Astrocyte (in vitro differentiated cells and primary cell): ENCODE data around the gene NFE2. TPM values are rescaled to one million over a fixed set of nuclear protein-coding genes. Genes with fewer than 3 reads are reported as not detected.

Experiments
- DNase-seq: peaks from one replicate; pipeline ENCODE4 v3.0.0-alpha.2; 2010; ENCODE audit warnings: low read depth
- FAIRE-seq: peaks from 2 replicates; lab custom pipeline; 2011; peaks lifted over from hg19 to GRCh38; lab: Jason Lieb, UNC
- H2AFZ ChIP-seq: 2 replicates; pipeline ENCODE4 v1.6.0; 2012; ENCODE audit warnings: low read depth, low read length, inconsistent platforms
- H3K27ac ChIP-seq: 2 replicates; pipeline ENCODE4 v1.5.1; 2011; ENCODE audit warnings: low read depth, low read length, inconsistent platforms
- H3K27me3 ChIP-seq: 2 replicates; pipeline ENCODE4 v1.6.0; 2011; ENCODE audit warnings: low read length, inconsistent platforms; ENCODE audit not compliant: insufficient read depth
- H3K36me3 ChIP-seq: 2 replicates; pipeline ENCODE4 v1.5.1; 2011; ENCODE audit warnings: low read length, inconsistent platforms; ENCODE audit not compliant: insufficient read depth
- H3K4me1 ChIP-seq: 2 replicates; pipeline ENCODE4 v1.5.1; 2011; ENCODE audit warnings: low read length, inconsistent platforms; ENCODE audit not compliant: insufficient read depth
- H3K4me2 ChIP-seq: 2 replicates; pipeline ENCODE4 v1.6.0; 2012; ENCODE audit warnings: low read length, inconsistent platforms
- H3K4me3 ChIP-seq: 2 replicates; pipeline ENCODE4 v1.5.1; 2011; ENCODE audit warnings: low read depth, mild to moderate bottlenecking, low read length, inconsistent platforms; ENCODE audit not compliant: insufficient read depth
- H3K79me2 ChIP-seq: 2 replicates; pipeline ENCODE4 v1.6.0; 2012; ENCODE audit warnings: mild to moderate bottlenecking, low read length, inconsistent platforms; ENCODE audit not compliant: insufficient read depth
- H3K9ac ChIP-seq: 2 replicates; pipeline ENCODE4 v1.6.0; 2012; ENCODE audit warnings: mild to moderate bottlenecking, low read length, inconsistent platforms
- H3K9me3 ChIP-seq: 2 replicates; pipeline ENCODE4 v1.5.1; 2012; ENCODE audit warnings: low read depth, mild to moderate bottlenecking, low read length, inconsistent platforms; ENCODE audit not compliant: insufficient read depth
- H4K20me1 ChIP-seq: 2 replicates; pipeline ENCODE4 v1.6.0; 2012; ENCODE audit warnings: low read length, inconsistent platforms; ENCODE audit not compliant: insufficient read depth
- H3K27ac Mint-ChIP-seq: one replicate; pipeline ENCODE4 v1.8.0; 2021; ENCODE audit warnings: mild to moderate bottlenecking, mixed read lengths; ENCODE audit not compliant: unreplicated experiment
- H3K27me3 Mint-ChIP-seq: one replicate; pipeline ENCODE4 v1.8.0; 2021; ENCODE audit warnings: low read depth, mixed read lengths; ENCODE audit not compliant: unreplicated experiment
- H3K36me3 Mint-ChIP-seq: one replicate; pipeline ENCODE4 v1.8.0; 2021; ENCODE audit warnings: low read depth, mixed read lengths; ENCODE audit not compliant: unreplicated experiment
- H3K4me1 Mint-ChIP-seq: one replicate; pipeline ENCODE4 v1.8.0; 2021; ENCODE audit warnings: low read depth, mixed read lengths; ENCODE audit not compliant: unreplicated experiment
- H3K4me3 Mint-ChIP-seq: one replicate; pipeline ENCODE4 v1.8.0; 2021; ENCODE audit warnings: mild to moderate bottlenecking, moderate library complexity, mixed read lengths; ENCODE audit not compliant: unreplicated experiment
- H3K9me3 Mint-ChIP-seq: one replicate; pipeline ENCODE4 v1.8.0; 2021; ENCODE audit warnings: mild to moderate bottlenecking, mixed read lengths; ENCODE audit not compliant: unreplicated experiment
- EZH2 ChIP-seq: IDR thresholded peaks from 2 replicates; pipeline ENCODE4 v1.6.1; 2012; ENCODE audit warnings: mild to moderate bottlenecking, low read length, inconsistent platforms; ENCODE audit not compliant: insufficient read depth
- total RNA-seq: library from RNA; stranded (reverse); gene quantifications from 2 replicates; pipeline ENCODE4 v1.2.1, GENCODE V29; 2021
- TF ChIP-seq, protein P1 (sequence below): IDR thresholded peaks from 2 replicates; pipeline ENCODE4 v1.5.1; 2011; ENCODE audit warnings: low read depth, mild to moderate bottlenecking, inconsistent platforms, low read length, moderate library complexity; ENCODE audit not compliant: insufficient read depth

Gene NFE2
- total RNA-seq, 1 donor from 2014 or later = 0.41 TPM

DNA sequence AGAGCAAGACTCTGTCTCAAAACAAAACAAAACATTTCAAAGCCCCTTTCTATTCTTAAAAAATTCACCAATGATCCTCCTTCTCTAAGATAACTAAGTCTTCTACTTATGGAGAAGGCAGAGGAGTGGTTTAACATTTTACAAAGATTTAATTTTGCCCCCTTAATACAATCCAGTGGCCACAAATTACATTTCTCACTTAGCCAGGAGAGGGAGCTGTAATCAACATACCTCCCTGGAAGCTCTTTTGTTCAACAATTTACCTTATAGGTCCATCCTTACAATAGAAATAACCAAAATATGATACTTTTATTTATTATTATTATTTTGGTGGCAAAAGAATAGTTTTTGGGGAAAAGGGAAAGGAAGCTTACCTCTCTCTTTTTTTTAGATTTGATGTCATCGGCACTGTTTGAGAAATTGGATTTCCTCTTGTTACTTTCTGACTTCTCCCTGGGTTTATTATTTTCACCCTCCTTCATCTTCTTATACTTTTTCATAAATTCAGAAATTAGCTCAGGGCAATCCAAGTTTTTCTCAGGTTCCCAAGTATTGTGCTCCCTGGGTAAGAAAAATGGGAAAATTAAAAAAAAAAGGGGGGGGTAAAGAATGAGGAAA is 49.0 kb downstream of the NFE2 start:
- Mint-ChIP-seq H3K4me1 (peaks cover 7% of the 10 kb centered on the region), H3K27me3 (no peaks in the 10 kb centered on the region), H3K4me3 (no peak overlapping the region), H3K9me3 (no peaks in the 10 kb centered on the region), H3K36me3 (peaks cover 11% of the 10 kb centered on the region), H3K27ac (peak overlapping the region; percentile 31)
- Histone ChIP-seq H3K4me3 (no peak overlapping the region), H3K27me3 (no peaks in the 10 kb centered on the region), H3K79me2 (peaks cover 66% of the 10 kb centered on the region), H4K20me1 (peaks cover 4% of the 10 kb centered on the region), H3K4me1 (no peaks in the 10 kb centered on the region), H2AFZ (no peak overlapping the region), H3K36me3 (peaks cover 43% of the 10 kb centered on the region), H3K27ac (no peak overlapping the region), H3K4me2 (no peak overlapping the region), H3K9me3 (no peaks in the 10 kb centered on the region), H3K9ac (peak overlapping the region; percentile 28)
- no peak for FAIRE-seq
- peak; percentile 22 for DNase-seq
- TF ChIP-seq EZH2 = no peak
- TF ChIP-seq, protein P1, sequence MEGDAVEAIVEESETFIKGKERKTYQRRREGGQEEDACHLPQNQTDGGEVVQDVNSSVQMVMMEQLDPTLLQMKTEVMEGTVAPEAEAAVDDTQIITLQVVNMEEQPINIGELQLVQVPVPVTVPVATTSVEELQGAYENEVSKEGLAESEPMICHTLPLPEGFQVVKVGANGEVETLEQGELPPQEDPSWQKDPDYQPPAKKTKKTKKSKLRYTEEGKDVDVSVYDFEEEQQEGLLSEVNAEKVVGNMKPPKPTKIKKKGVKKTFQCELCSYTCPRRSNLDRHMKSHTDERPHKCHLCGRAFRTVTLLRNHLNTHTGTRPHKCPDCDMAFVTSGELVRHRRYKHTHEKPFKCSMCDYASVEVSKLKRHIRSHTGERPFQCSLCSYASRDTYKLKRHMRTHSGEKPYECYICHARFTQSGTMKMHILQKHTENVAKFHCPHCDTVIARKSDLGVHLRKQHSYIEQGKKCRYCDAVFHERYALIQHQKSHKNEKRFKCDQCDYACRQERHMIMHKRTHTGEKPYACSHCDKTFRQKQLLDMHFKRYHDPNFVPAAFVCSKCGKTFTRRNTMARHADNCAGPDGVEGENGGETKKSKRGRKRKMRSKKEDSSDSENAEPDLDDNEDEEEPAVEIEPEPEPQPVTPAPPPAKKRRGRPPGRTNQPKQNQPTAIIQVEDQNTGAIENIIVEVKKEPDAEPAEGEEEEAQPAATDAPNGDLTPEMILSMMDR = peak; percentile 82

DNA sequence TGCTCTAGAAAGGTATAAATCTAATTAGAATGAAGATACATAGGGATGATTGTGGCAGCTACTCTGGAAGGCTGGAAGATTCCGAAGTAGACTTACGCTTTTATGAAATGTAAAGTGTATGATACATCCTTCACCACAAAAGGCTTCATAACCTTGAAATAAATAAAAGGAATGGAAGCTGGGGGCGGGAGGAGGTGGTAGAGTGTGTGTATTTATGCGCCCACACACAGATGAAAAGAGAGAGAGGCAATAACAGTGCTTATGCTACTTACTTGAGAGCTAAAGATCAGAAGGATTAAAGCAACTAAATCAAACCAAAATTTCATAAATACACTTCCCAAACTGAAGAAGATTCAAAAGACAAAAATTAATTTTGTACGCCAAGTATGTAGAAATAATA is 51.3 kb downstream of the NFE2 start:
- Histone ChIP-seq H3K27me3 (no peaks in the 10 kb centered on the region), H3K27ac (no peak overlapping the region), H3K9ac (peak overlapping the region; percentile 35), H4K20me1 (peaks cover 4% of the 10 kb centered on the region), H3K79me2 (peaks cover 49% of the 10 kb centered on the region), H3K4me1 (no peaks in the 10 kb centered on the region), H3K9me3 (no peaks in the 10 kb centered on the region), H3K4me3 (no peak overlapping the region), H3K4me2 (no peak overlapping the region), H2AFZ (no peak overlapping the region), H3K36me3 (peaks cover 41% of the 10 kb centered on the region)
- H3K27ac Mint-ChIP-seq = peak overlapping the region; percentile 68
- no peaks in the 10 kb centered on the region for H3K9me3 Mint-ChIP-seq
- no peak for DNase-seq
- TF ChIP-seq, protein P1 = no peak
- no peak for TF ChIP-seq EZH2
- peaks cover 2% of the 10 kb centered on the region for H3K4me1 Mint-ChIP-seq
- peaks cover 15% of the 10 kb centered on the region for H3K36me3 Mint-ChIP-seq
- no peak overlapping the region for H3K4me3 Mint-ChIP-seq
- H3K27me3 Mint-ChIP-seq = no peaks in the 10 kb centered on the region
- FAIRE-seq = no peak

DNA sequence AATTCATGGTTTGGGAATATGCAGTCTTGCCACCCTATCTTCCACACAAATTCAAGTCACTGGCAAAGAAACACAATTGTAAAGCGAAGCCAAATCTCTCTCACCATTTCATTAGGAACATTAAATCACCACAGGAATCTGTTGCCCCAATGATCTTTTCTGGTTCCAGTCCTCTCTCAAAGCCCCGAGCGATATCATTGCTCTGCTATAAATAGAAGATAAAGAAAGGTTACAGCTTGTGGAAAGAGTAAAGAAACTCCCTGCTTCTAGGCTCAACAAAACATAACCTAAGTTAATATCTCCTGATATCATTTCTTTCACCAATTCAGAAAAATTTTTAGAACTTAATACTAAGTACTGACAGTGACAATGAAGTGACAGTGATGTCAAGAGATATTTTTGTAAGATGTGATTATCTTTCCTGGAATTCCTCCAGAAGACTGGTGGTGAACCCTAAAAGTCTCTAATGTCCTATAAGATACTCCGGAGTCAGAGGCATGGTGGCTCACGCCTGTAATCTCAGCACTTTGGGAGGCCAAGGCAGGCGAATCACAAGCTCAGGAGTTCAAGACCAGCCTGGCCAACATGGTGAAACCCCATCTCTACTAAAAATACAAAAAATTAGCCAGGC is 54.7 kb downstream of the NFE2 start:
- H3K9me3 Mint-ChIP-seq = no peaks in the 10 kb centered on the region
- FAIRE-seq (no peak), DNase-seq (no peak)
- H3K27me3 ChIP-seq = no peaks in the 10 kb centered on the region
- H3K4me3 Mint-ChIP-seq = no peak overlapping the region
- no peaks in the 10 kb centered on the region for H3K4me1 ChIP-seq
- H3K4me3 ChIP-seq = no peak overlapping the region
- TF ChIP-seq, protein P1 = no peak
- no peak for TF ChIP-seq EZH2
- H3K4me2 ChIP-seq = no peak overlapping the region
- H3K79me2 ChIP-seq = peaks cover 22% of the 10 kb centered on the region
- peaks cover 42% of the 10 kb centered on the region for H3K36me3 ChIP-seq
- no peaks in the 10 kb centered on the region for H3K9me3 ChIP-seq
- peaks cover 2% of the 10 kb centered on the region for H3K4me1 Mint-ChIP-seq
- peaks cover 4% of the 10 kb centered on the region for H4K20me1 ChIP-seq
- H3K27ac Mint-ChIP-seq = no peak overlapping the region
- peaks cover 21% of the 10 kb centered on the region for H3K36me3 Mint-ChIP-seq
- no peak overlapping the region for H3K27ac ChIP-seq
- no peaks in the 10 kb centered on the region for H3K27me3 Mint-ChIP-seq
- no peak overlapping the region for H3K9ac ChIP-seq
- no peak overlapping the region for H2AFZ ChIP-seq
